Measurements from ENCODE around the gene TTLL12.

- no peak for TF ChIP-seq CTCF (IDR thresholded peaks at IDR 0.05)
- TF ChIP-seq POLR2A (IDR thresholded peaks at IDR 0.05): no peak
Measured at GRCh38 chr22:43118024-43118849, 68.7 kb downstream of the TTLL12 start.
